HG03521 (cell line): ENCODE results near the gene AOX1.
"Not testable (repeated sequence)": the region's sequence is repeated elsewhere in the genome, so short reads cannot be mapped to it uniquely, and the experiment has no call there.

Experiments used
- ATAC-seq: cut with Tn5 transposase; IDR thresholded peaks from one replicate; pipeline ENCODE4 v1.9.1; 2021; ENCODE audit warnings: mild to moderate bottlenecking, moderate library complexity; ENCODE audit not compliant: unreplicated experiment

The AOX1 gene

DNA sequence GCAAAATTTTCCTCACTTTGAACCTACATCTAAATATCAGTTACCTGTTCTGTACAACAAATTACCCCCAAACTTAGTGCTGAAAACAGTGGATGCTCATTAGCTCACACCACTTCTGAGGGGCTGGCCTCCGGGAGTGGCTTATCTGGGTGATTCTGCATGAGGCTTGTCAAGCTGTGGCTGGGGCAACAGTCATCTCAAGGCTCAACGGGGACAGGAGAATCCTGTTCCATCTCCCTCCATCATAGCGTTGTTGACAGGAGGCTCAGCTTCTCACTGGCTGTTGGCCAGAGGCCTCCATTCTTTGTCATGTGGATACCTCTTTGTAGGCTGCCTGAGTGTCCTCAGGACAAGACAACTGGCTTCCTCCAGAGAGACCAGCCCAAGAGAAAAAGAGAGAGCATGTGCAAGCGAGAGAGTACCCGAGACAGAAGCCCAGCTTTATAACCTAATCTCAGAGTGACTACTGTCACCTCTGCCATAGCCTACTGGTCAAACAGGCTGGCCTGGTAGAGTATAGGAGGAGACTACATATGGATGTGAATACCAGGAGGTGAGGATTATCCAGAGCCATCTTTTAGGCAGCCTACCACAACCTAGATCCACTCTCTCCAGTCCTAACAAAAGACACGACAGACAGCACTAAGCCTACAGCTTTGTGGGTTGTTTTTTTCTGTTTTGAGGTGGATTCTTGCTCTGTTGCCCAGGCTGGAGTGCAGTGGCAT is 79.1 kb downstream of the AOX1 start:
- ATAC-seq: no peak

DNA sequence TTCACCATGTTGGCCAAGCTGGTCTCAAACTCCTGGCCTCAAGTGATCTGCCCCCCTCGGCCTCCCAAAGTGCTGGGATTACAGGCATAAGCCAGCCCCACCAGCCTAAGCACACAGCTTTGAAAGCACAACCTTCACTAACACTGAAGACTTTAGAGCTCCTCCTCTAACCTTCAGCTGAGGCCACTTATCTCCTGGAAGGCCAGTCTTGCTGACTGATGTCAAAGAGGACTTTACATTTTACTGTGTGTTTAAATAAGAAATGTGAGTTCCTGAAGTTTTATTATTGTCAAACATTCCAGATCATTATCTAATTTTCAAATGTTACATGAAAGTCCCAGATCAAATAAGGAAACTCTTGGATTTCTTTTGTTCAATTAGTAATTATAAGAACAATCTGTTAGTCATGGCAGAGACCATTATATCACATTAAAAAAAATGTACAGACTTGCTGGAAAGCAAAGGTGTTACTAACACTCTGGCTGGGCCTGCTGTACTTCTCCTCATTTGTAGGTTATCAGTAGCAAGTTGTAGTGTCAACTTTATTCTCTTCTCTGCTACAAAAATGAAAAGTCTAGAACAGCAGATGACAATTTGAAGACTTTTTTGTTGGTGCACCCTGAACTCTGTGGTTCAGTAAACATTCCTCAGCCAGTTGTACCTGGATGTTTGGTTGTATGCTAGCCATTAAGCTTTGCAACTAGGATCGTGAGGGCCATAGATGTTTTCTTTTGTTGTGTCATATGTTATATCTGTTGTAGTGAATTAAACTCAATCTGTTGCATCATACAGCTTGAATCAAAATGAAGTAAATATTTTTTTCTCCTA is 80.0 kb downstream of the AOX1 start:
- no peak for ATAC-seq

DNA sequence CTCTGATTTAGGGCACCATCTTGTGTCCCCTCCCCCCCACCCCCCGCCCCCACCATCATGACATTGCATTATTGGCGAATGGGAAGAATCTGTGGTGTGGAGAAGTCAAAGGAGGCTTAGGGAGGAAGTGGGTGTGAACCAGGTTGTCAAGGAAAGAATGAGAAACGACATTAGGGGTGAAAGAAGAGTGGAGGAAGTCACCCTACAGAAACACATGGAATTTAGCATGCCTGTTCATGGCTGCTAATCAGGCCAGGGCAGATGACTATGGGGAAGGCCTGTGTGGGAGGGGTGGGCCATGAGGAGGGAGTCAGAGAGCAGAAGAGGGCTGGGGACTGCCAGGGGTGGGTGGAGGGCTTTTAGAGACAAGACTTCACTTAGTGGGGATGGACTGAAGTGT is 81.6 kb downstream of the AOX1 start:
- no peak for ATAC-seq

DNA sequence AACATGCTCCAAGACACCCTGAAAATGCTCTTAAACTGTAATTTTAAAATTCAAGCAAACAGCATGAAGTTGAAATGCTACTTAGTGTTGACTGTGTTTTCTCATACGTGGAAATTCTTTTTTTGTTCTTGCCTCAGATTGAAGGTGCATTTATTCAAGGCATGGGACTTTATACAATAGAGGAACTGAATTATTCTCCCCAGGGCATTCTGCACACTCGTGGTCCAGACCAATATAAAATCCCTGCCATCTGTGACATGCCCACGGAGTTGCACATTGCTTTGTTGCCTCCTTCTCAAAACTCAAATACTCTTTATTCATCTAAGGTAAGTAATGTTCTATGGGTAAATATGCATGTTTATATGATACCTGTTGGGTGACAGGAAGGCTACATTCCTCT is 82.7 kb downstream of the AOX1 start:
- ATAC-seq: no peak

DNA sequence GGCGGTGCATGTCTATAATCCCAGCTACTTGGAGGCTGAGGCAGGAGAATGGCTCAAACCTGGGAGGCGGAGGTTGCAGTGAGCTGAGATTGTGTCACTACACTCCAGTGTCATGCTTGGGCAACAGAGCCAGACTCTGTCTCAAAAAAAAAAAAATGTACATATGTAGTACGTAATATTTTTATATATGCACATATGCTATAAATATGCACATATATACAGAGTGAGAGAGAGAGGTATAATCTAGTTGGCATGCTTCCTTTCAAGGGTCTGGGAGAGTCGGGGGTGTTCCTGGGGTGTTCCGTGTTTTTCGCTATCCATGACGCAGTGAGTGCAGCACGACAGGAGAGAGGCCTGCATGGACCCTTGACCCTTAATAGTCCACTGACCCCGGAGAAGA is 83.5 kb downstream of the AOX1 start:
- no peak for ATAC-seq

DNA sequence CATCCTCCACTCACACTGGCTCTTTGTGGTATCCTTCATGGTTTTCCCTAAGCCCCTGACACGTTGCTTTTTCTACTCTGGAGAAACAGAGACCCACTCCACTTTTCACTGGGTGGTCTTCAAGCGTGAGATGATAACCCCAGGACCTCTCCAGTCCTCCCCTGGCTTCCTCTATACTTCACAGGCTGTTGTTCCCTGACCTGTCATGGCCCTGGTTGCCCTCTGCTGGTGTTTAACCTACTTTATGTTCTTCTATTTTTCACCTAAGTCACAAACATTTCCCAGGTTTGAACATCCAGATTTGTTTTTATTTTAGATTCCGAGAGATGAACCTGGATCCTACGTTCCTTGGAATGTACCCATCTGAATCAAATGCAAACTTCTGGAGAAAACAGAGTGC is 84.5 kb downstream of the AOX1 start:
- ATAC-seq: no peak

DNA sequence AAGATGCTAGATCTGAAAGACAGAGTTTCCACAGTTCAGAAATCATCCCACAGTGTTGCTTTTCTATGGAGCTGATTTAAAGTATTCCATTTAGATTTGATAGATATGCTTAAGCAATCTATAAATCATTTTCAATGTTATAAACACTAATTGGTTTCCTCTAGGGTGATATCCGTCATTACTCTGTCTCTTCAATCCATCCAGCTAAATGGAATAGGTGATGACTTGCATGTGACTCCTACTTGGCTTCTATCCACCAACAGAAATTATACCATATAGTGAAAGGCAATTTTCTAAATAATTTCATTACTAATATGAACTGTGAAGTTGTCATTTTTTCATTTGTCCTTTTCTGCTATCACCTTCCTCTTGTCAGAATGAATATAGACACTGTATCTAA is 84.9 kb downstream of the AOX1 start:
- no peak for ATAC-seq

DNA sequence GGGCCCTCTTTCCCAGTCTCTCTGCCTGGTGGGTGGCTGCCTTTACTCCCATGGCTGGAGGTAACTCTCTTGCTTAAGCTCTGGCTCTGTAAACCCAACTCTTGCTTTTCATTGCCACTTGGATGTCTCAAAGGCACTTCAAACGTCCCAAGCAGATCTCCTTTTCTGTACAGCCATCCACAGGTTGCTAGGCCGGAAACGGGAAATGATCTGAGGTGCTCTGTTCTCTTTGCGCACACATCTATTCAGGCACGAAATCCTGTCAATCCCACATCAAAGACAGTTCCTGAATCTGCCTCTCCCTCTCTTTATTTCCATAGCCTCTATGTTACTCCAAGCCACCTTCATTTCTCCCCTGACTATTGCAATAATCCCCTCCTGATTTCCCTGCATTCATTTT is 87.4 kb downstream of the AOX1 start:
- ATAC-seq: no peak

DNA sequence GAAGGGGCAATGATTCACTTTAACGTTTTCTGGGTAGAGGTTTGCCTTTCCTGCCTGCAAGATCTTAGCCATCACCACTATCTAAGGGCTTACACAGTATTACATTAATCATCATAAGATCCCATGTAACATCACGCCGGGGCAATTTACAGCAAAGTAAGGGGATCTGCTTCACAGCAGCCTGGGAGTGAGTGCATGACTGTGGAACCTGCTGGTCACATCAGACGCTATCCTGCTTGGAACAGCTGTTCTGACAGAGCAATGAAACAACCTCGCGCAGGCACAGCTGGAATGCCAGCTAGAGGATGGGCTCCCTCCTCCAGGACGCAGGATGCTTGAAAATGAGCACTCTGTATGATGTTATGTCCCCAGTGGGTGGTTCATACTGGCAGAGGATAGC is 89.0 kb downstream of the AOX1 start:
- no peak for ATAC-seq

DNA sequence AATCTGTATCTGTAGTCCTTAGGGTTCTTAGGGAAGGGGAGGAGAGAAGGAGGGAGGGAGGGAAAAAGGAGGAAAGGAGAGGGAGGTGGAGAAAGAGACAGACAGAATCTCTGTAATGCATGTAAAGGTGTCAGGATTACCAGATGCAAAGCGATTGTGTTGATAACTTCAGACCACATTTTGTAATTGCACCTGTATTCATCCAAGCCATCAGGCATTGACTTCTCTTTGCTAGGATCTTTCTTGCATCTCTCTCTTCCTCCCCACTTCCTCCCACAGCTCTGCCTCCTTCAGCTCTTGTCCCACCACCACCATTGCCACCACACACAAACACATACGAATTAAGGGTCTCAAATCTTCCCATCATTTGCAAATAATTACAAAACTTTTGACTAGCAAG is 91.4 kb downstream of the AOX1 start:
- no peak for ATAC-seq

DNA sequence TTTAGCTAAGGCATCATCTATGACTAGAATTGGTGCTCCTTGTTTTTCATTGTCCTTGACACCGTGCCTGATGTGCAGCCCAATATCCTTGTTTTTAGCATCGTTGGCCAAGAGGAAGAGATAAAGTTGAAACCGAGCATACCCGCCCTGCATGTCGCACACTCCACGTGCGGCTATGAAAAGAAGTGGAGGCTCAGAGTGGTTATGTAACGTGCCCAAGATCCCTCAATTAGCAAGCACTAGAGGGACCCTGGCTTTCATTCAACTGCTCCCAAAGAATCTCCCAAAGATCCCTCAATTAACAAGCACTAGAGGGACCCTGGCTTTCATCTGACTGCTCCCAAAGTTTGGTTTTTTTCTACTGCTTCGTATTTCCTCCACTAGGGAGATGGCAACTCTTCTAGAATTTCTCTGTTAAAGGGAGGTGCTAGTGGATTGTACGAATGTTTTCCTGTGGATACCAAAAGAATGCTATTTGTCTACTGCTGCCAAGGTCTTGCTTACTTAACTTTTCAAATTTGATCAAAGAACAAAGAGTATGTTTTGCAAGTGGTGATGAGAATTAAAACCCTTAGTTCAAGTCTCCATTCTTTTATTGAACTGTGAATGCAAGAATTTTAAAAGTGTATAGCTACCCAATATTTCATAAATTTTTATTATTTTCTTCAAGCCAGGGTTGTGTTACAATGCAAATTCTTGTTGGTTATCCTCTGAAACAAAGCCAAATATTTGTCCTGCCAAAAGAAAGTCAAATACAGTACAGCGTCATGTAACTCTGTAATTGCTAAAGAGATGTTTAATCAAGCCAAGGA is 92.1 kb downstream of the AOX1 start:
- no peak for ATAC-seq

DNA sequence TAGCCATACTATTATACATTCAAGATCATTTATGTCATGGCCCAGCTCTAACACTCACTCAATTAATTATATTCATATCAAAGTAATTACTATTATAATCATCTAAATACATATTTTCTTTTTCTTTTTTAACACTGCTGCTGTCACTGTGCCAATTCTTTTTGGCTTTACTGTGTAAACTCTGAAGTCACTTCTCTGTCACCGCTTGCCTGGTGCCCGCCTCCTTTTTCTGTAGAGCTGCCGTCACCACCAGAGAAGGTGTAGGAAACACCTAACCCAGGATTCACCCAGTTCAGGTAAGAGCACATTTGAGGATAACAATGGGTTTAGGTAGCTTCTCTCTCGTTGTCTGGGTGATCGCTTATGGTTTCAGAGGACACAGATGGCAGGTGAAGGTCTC is 93.3 kb downstream of the AOX1 start:
- ATAC-seq: no peak

DNA sequence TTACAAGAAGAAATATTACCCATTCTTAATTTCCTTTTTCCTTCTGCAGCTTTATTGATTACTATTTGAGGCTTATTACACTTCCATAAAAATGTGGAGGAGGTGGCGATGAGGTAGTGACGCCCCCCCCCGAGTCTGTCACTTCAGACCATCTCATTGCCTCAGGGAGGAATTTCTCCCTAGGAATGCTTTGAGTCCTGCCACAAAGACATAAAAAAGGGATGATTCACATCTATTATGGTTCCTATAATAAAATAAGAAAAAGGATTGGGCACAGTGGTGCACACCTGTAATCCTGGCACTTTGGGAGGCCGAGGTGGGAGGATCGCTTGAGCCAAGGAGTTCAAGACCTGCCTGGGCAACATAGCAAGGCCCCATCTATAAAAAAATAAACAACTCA is 93.7 kb downstream of the AOX1 start:
- ATAC-seq: no peak

DNA sequence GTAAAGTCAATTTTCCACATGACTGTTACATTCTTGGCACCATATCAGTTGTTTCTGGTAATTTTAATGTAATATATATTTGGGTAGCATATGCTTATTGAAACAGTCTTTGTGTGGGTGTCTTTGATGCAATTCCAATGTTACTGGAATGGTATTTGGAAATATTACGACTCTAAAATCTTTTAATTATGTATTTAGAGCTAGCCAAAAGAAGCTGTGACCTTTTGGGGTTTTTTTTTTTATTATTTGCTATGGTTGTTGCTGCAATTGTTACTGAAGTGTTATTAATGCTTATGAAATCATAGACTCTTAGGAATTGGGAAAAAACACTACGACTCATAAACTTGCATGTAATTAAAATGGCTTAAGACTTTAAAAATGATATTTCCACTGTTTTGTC is 95.9 kb downstream of the AOX1 start:
- ATAC-seq: no peak

DNA sequence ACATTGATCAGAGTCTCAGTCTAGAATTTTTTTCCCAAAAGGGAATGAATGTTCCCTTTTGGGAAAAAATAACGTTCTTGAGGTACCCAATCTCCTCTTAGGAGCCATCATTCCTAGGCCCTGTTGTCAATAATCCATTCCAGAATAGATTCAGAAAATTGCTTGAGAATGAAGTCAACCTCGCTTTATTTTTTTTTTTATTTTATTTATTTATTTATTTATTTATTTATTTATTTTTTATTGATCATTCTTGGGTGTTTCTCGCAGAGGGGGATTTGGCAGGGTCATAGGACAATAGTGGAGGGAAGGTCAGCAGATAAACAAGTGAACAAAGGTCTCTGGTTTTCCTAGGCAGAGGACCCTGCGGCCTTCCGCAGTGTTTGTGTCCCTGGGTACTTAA is 96.6 kb downstream of the AOX1 start:
- not testable (repeated sequence) for ATAC-seq

DNA sequence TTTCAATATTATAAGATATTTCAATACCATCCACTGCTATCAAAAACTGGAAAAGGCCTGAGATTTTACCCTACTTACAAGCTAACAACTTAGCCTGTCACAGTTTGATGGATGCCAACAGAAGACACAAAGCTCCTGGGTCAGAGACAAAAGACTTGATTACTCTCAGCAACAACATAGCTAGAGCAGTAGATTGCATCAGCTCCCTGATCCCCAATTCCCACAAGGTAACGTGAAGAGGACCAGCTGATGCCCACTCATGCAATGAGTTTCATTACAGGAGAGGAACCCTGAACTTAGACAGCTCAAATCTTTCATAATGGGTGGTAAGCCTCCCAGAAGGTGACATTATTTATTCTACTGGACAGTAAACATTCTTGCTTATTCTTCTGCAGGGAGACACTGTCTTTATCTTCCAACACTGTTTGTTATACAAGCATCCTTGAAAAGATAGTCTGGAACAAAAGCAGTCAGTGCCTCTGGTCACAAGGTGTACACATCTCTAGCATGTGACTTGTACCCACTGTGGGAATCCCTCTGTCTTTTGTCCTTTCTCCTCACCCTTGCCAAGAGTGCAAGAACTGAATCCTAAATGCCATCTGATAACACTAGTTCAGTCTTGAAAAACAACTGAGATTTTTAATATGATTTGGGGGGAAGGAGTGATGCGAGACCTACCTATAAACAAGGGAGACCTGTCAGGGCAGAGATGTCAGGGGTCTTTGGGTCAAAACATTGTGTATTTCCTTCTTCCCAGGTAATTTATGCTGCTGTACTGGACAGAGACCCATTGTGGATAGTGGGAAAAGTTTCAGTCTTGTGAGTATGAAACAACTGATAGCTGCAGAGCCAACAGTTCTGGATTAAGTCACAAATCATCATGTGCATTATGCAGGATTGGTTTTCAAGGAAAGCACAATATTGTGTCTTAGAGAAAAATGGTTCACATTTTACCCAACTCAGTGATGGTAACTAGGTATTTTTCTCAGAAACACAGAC is 102.4 kb downstream of the AOX1 start:
- ATAC-seq: no peak

DNA sequence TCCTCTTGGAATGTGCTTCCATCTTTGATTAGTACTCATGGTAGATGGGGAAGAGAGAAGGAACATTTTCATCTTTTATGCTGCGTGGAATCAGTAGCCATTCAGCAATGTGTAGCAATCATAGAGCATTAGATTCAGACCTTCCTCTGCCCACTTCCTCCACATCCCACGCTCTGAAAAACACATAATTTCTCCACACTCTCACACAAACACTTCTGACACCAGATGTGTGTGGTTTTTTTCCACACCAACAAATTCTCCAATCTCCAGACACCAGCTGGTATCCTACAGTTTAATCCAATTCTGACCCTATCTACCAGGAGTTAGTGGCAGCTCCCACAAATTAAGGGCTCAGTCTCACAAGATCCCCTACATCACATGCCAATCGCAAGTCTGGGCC is 103.3 kb downstream of the AOX1 start:
- ATAC-seq: no peak

DNA sequence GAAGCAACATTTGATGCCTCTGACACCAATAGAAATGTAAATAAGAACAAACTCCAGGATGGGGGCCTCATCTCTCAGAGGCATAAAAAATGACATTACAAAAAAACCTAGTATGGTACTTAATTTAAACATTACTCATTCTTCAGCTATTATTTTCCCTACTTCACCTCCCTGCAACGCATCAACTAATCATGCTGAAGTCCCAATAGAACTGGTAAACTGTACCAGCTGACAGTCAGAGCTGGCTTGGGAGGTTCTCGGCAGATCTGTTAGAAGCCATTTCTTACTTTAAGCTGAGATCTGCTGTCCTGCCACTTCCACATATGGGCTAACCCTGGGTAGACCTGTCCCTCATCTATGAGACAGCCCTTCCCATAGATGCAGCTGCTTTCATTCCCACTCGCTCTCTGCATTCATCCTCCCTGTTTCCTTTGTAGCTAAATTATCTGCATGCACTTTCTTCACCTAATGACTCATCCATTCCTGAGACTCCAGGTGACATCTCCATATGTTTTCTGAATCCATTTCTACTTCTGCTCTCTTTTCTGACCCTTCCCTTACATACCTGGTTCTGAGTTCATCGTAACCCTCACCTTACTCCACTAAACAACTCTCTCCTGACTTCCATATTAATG is 108.1 kb downstream of the AOX1 start:
- no peak for ATAC-seq

DNA sequence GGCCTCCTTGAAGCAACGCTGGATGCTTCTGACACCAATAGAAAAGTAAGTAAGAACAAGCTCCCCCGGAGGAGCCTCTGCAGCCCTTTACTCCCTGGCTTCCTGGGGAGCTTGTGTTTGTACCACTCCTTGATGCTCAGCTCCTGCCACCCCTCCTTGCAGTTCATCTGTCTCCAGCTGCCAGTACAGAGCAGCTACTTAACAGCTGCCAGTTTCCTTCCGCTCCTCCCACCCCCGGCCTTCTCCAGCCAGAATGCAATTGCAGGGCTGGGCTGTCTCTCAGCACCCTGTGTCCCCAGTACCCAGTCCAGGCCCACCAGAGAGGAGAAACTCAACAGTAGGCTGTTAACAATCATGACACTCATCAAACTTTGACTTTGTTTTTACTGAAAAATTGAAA is 109.4 kb downstream of the AOX1 start:
- ATAC-seq: no peak

DNA sequence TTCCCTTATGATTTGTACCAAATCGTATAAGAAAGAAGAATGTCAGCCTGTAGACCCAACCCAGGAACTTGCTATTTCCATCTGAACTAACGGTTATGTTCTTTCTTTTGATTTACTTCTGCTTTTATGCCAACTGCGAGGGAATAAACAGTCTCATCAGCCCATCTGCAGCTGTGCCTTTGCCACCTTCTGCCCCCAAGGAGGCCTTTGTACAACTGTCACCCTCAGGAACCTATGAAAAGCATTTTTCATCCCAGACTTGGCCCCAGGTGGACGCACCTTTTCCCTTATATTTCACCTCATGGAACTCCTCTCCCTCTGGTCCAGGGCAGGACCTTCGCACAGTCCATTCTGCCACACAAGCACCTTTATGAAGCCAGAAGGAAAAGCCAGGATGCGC is 109.8 kb downstream of the AOX1 start:
- ATAC-seq: no peak
